GM19328 (cell line): ENCODE data around the gene ARL2.
A peak's percentile ranks its signal among the peaks of the same experiment; 100 is the strongest.
"Not testable (repeated sequence)": the region's sequence is repeated elsewhere in the genome, so short reads cannot be mapped to it uniquely, and the experiment has no call there.

ENCODE experiments used
- ATAC-seq: cut with Tn5 transposase; IDR thresholded peaks from one replicate; pipeline ENCODE4 v1.9.1; 2021; ENCODE audit warnings: mild to moderate bottlenecking, moderate library complexity; ENCODE audit not compliant: unreplicated experiment

The ARL2 gene

GRCh38 chr11:65013888-65014725 lies at the start of gene ARL2:
Gene ARL2 (plus strand): TSS chr11:65014160. CDS start chr11:65014208, 48 bp downstream.
- ATAC-seq, result peak; percentile 72

GRCh38 chr11:64967375-64967774 lies 46.6 kb upstream of the ARL2 start:
- ATAC-seq, result no peak

- ATAC-seq, result no peak
Observed at GRCh38 chr11:64969209-64969608, 44.8 kb upstream of the ARL2 start.

GRCh38 chr11:64970731-64971151 lies 43.2 kb upstream of the ARL2 start:
- ATAC-seq, result no peak

GRCh38 chr11:64971421-64972233 lies 42.3 kb upstream of the ARL2 start, which contains the start of gene MAJIN:
Gene MAJIN (minus strand): TSS chr11:64972108. CDS start chr11:64959405, 12,703 bp downstream.
- no peak for ATAC-seq

GRCh38 chr11:64974124-64974523 lies 39.8 kb upstream of the ARL2 start:
- ATAC-seq, result no peak

- ATAC-seq, result no peak
Observed at GRCh38 chr11:64976651-64977050, 37.3 kb upstream of the ARL2 start.

GRCh38 chr11:64983339-64983738 lies 30.6 kb upstream of the ARL2 start:
- not testable (repeated sequence) for ATAC-seq

GRCh38 chr11:64987998-64988854 lies 25.7 kb upstream of the ARL2 start:
- no peak for ATAC-seq

- no peak for ATAC-seq
Observed at GRCh38 chr11:64989416-64989815, 24.5 kb upstream of the ARL2 start.

- ATAC-seq, result no peak
Observed at GRCh38 chr11:64990222-64990923, 23.6 kb upstream of the ARL2 start.

GRCh38 chr11:64994318-64994717 lies 19.6 kb upstream of the ARL2 start:
- ATAC-seq, result no peak

- no peak for ATAC-seq
Observed at GRCh38 chr11:64996327-64996709, 17.6 kb upstream of the ARL2 start.

GRCh38 chr11:64996710-64997380 lies 17.1 kb upstream of the ARL2 start, which contains the start of gene BATF2:
Gene BATF2 (minus strand): TSS chr11:64996971. CDS start chr11:64996914, 57 bp downstream.
- ATAC-seq, result no peak

GRCh38 chr11:64998141-64998540 lies 15.8 kb upstream of the ARL2 start:
- no peak for ATAC-seq

GRCh38 chr11:64998690-64999431 lies 15.1 kb upstream of the ARL2 start:
- no peak for ATAC-seq

- ATAC-seq, result no peak
Observed at GRCh38 chr11:64999478-64999877, 14.5 kb upstream of the ARL2 start.

- no peak for ATAC-seq
Observed at GRCh38 chr11:65002706-65003105, 11.3 kb upstream of the ARL2 start.

GRCh38 chr11:65003282-65003681 lies 10.7 kb upstream of the ARL2 start:
- no peak for ATAC-seq
